GM19455 (cell line): ENCODE measurements around the gene VAMP7.
"Not testable (repeated sequence)": the region's sequence is repeated elsewhere in the genome, so short reads cannot be mapped to it uniquely, and the experiment has no call there.

Source experiments
- ATAC-seq: cut with Tn5 transposase; IDR thresholded peaks from one replicate; pipeline ENCODE4 v1.9.1; 2021; ENCODE audit not compliant: unreplicated experiment

Gene VAMP7, protein sequence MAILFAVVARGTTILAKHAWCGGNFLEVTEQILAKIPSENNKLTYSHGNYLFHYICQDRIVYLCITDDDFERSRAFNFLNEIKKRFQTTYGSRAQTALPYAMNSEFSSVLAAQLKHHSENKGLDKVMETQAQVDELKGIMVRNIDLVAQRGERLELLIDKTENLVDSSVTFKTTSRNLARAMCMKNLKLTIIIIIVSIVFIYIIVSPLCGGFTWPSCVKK

DNA sequence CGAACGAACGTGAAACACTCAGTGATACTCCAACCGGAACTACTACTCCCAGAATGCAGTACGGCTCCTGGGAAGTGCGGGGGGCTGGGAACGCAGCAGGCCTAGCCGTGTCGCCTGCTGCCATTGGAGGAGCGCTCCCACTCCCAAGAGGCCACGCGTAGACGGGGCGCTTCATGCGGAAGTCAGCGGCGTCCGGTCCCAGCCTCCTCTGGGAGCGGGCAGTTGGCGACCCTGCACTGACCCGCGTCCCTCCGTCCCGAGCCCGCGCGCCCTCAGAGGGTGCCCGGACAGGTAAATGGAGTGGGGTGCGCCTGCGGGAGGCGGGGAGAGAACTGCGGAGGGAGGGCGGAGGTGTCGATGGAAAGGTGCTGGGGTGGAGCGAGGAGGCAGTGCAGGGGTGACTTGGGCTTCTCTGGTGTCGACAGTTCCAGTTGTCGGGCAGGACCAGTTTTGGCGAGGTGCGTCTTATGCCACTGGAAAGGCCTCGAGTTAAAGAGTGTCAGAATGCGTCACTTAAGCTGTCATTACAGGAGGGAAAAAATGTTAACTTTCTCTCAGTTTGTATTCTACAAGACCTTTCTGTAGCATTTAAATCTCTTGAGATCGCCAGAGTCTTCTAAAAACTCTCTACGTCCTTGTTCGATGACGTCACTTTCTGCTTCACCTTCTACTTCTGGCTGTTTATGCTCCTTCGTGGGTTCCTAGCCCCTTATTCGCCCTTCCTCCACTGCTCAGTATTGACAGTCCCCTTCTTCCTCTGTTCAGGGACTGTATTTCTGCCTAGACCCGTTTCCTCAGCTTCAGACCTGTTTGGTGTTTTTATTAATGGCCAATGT is at the start of gene VAMP7:
TSS of gene VAMP7 (plus strand) at position 188 of the 836 bp plus-strand sequence. CDS start 8,122 bp downstream, outside the sequence.
- peak; percentile 97 for ATAC-seq

DNA sequence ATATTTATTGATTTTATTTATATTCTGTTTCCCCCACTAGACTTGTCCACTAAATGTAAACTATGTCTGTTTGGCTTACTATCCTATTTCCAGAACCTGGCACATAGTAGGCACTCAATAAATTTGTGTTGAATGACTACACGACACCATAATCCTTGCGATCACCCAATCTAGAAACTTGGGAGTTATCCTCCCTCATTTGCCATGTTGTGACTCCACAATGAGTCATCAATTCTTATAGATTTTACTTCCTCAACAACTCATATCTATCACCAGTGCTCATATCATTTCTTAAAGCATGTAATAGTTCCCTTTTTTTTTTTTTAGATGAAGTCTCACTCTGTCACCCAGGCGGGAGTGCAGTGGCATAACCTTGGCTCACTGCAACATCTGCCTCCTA is 39.9 kb upstream of the VAMP7 start:
- ATAC-seq: no peak

DNA sequence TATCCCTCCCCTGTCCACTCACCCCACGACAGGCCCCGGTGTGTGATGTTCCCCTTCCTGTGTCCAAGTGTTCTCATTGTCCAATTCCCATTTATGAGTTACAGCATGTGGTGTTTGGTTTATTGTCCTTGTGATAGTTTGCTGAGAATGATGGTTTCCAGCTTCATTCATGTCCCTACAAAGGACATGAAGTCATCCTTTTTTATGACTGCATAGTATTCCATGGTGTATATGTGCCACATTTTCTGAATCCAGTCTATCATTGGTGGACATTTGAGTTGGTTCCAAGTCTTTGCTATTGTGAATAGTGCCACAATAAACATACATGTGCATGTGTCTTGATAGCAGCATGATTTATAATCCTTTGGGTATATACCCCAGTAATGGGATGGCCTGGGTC is 29.4 kb upstream of the VAMP7 start:
- not testable (repeated sequence) for ATAC-seq

DNA sequence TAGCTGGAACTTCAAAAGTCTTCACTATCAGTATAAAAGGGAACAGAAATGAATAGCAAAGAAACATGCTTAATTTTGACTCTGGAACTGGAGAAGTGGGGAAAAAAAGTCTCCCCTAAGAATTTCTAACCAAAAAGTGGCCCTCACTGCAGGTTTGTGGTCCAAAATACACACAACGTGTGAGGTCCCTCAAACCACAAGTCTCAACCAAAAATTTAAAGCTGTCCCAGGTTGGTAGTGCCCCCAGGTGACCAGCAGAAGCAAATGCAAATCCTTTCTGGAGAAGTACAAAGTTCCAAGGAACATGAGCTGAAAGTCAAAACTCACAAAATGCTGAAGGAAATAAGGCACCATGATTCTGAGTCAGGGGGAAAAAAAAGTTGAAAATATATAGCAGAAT is 23.6 kb upstream of the VAMP7 start:
- ATAC-seq: no peak

DNA sequence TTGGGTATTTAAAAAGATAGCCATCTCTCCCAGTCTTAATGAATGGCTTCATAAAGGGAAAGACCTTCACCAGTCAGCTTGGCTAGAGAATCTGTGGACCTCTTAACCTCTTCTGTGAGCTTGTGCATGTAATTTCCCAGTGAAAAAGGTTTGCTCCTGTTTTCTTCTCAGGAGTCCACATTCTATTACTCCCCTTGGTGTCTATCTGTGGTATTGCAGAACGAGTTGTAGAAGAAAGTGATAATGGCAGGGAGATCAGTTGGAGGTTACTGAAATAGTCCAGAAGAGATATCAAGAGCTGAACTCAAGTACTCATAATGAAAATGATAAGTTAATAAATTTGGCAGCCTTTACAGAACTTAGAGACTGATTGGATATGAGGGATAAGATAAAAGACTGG is 16.5 kb upstream of the VAMP7 start:
- ATAC-seq: no peak

DNA sequence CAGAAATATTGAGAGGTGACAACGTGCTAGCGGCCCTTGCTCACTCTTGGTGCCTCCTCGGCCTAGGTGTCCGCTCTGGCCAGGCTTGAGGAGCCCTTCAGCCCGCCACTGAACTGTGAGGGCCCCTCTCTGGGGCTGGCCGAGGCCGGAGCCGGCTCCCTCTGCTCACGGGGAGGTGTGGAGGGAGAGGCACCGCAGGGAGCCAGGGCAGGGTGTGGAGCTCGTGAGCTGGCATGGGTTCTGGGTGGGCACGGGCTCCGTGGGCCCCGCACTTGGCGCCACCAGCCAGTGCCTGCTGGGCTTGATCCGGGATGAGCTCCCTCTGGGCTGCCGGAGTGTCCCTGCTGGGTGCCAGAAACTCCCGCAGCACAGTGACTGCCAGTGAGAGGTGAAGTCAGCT is 16.0 kb upstream of the VAMP7 start:
- ATAC-seq: no peak

DNA sequence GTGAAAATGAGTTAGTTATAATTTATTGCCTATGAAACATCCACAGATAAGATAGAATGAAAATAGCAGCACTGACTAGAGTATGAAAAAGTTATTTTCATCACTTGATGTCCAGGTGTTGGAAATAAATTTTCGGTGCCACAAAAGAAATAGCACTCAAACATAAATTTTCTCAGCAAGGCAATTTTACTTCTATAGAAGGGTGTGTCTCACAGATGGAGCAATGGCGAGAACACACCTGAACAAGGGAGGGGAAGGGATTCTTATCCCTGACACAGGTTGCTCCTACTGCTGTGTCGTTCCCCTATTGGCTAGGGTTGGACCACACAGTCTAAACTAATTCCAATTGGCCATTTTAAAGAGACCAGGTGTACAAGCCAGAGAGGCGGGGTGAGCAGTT is 13.3 kb upstream of the VAMP7 start:
- no peak for ATAC-seq

DNA sequence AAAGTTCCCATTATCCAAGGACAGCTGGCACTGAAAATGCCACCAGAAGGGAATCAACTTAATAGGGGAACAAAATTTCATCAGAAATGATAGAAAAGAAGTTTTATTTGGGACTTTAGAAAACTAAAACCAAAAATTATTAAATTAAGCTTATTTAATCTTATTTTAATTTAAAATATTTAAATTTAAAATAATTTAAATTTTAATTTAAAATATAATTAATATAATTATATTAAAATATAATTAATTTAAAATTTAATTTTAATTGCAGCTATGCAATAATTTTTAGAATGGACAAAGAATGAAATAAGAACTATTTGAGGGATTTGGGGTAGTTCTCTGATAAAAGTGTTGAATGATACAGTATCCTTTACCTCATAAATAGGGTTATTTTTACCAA is 10.2 kb upstream of the VAMP7 start:
- ATAC-seq: no peak

DNA sequence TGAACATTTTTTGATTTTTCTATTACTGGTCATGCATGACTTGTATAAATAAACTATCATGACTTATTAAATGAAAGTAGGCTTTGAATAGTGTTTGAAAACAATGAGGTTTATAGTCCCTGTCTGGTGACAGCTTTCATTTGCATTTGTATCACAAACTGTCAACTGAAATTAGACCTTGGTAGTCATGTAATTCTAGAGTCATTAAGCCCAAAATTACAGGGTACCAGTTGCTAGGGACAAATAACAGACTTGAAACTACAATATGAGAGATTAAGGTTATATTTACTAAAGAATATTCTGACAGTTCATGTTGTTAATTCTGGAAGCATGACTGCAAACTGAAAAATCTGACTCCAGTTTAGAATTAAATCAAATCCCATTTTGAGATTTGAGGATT is 9.2 kb upstream of the VAMP7 start:
- no peak for ATAC-seq

DNA sequence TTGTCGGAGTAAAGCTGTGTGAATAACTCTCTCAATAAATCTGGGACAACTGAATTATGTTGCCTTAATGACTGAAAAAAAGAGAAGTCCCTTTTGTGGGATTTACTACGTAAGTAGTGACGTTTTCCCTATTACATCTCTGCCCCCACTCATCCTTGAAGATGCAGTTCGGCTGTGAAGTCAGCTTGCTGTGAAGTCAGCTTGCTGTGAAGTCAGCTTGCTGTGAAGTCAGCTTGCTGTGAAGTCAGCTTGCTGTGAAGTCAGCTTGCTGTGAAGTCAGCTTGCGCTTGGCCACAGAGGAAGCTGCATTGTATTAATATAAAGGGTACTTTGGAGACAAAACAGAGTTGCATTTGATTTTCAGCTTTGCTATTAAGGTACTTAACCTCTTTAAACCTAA is 8.0 kb upstream of the VAMP7 start:
- no peak for ATAC-seq

DNA sequence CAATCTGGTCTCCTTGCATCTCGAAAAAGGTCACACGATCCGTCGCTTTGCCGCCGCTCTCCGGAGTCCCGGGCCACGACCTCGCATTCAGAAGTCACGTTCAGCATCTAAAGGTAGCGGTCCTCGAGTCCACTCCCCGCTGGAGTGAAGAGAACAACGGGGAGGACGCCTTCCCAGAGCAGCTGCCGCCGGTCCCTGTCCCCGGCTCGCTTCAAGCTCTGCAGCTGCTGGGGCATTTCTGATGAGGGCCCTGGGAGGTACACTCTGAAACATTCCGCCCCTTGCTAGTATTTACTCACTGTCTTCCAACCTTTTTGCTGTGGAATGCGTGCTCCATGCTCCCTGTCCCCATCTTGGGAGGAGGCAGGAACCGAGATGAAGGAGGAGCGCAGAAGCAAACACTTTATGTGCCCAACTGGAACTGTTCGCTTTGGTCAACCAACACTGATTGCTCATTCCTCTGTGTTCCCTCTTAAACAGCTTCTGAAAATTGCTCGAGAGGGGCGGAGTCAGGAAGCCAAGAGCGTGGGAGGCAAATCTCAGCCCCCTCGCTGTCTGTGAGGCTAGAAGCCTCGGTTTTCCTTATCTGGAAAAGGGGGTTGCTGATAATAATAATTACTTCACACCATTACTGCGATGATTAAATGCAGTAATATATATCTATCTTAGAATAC is 6.4 kb upstream of the VAMP7 start:
- ATAC-seq: no peak

DNA sequence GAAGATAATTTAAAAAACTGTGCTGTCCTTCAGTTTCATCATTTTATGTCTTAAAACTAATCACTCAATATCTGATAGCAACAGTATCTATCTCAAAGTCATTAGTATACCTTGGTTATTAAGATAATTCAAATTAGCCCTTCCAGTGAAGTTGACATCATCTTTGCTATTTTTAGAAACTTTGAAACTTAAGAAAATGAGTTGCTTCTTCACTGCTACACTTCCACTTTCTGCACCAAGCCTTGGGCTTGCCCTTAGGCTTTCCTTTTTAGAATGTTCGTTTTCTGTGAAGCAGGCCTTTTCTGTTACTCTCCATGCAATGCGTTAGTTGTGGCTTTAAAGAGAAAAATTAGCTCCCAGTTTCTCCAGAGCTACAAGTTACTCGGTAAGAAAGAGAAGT is 4.4 kb upstream of the VAMP7 start:
- no peak for ATAC-seq

DNA sequence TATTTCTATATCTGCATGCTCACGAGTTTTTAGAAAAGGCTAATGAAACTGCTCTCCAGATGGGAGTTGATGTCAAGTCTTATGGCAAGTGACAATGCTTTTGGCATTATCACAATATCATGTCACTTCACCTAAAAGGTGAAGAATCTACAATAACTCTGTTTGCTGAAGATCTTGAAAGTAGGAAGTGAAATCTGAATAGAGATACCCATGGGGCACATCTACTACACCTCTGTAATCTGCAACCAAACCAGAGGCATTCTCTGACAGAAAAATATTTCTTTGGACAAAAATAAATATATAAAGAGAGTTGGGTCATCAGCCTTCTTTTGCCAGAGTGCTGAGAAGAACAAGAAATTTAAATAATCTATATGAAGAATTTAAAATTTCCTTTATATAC is 3.9 kb upstream of the VAMP7 start:
- ATAC-seq: no peak

DNA sequence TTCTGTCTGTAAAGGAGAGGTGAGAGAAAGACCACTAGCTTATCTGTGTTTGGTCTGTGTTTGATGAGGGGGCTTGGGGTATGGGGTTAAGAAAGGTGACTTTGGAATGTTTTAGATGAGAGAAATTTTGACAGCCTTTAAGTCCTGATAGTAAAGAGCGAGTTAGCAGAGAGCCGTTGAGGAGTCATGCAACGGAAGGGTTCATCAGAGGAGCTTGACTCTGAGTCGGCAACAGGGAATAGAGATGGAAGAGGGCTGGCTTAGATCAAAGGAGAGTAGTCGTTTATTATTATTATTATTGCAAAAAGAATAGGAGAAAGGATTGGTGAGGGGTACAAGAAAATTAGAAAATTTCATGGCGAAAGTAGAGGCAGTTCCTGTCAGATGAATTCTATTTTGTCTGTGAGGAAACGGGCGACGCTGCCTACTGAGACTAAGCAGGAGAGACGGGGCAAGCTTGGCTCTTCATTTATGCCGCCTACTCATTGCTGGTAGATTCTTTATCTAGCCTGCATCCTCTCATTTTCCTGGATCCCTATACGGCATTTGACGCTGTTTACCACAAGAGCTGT is 473 bp upstream of the VAMP7 start:
- peak; percentile 29 for ATAC-seq

DNA sequence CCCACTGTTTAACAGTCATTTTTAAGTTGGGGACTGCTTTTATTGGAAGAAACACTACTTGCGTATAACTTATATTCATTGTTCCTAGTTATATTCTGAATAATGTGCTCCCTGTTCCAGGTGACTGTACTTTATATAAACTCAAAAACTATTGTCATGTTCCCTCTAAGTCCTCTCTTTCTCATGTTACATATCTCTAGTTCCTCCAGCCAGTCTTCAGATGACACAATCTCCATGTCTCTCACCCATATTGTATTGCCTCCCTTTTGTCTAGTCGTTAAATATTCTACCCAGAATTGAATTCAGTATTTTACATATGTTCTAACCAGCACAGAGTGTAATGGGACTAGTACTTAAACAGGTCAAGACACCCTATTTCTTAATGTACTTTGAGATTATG is 5.3 kb downstream of the VAMP7 start:
- no peak for ATAC-seq

DNA sequence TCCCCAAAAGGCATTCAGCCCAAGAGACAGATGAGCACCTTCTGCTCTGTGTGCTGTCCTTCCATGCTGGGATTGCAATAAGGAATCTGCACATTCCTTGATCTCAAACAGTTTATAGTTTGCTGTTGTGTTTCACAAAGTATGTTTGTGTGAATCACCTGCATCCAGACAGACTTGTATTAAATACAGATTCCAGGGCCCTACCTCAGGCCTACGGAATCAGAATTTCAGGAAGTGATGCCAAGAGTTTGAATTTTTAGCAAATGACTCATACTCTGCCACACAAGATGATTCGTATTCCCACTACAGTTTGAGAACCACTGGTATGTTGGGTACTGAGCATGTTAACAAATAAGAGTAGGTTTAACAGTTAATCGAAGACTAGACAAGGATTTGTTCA is 7.0 kb downstream of the VAMP7 start:
- ATAC-seq: no peak

DNA sequence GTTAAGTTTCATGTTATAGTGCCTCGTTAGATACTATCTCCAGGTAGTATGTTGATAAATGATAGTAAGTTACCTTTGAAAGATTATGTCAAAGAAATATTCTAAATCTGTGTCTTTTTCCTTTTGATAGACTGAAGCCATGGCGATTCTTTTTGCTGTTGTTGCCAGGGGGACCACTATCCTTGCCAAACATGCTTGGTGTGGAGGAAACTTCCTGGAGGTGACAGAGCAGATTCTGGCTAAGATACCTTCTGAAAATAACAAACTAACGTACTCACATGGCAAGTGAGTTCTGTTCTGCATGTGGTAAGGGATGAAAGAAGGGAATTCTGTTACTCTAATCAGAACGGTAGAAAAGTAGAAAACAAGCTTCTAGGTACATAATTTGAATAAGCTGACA is 8.2 kb downstream of the VAMP7 start:
- no peak for ATAC-seq

DNA sequence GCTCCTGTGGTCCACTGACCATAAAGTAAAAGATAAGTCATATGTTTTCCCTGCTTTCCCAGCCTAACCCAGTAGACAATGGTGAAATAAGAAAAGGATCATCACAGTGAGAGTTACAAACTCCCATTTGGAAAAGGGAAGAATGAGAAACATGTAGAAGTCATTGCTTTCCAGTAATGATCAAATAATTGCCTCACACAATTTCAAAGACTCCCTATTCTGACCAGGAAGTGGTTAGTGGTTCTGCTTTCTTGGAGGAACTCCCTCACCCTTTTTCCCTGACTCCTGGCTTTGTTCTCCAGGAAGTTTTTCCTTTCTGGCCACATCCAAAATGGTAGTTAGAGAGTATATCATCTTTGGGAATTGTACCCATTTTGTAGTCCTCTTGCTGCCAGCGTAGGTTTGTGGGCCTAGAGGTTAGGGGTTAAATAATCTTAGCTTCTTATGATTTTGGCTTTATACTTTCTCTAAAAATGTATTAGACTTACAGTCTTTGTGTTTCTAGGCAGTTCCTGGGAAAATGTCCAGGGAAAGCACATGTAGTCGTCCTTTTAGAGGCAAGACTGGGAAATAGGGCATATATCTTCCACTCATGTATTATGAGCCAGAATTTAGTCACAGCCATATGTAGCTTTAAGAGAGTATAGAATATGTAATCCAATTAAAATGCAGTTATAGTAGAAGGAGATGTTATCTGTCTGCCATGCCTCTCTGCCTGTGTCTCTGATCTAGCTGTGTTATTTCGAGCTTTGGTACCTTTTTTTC is 10.5 kb downstream of the VAMP7 start:
- no peak for ATAC-seq

DNA sequence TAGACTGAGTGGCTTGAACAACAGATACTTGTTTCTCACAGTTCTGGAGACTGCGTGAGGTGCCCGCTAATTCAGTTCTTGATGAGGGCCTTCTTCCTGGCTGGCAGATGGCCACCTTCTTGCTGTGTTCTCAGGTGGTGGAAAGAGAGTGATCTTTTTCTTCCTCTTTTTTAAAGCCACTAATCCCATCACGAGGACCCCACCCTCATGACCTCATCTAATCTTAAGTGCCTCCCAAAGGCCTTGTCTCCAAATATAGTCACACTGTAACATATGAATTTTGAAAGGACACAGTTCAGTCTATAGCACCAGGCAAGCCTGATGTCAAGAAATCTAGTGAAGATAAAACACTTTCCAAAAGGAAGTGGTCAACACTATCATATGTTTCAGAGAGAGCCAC is 12.4 kb downstream of the VAMP7 start:
- no peak for ATAC-seq

DNA sequence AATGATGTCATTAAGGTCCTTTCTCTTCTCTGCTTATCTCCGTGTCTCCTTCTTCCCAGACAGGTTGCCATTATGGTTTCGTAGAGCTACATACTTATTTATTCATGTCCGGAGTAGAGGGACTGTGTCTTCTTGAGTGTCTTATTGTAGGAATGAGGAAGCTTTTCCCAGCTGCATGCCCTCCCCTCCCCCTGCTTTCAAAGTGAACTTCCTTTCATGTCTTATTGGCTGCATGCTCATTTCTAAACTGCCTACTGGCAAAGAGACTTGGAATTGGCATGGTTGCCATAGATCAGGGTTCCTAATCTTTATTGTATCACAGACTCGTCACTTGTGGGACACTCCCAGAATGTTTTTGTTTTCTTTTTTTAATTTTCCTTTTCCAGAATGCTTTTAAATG is 15.4 kb downstream of the VAMP7 start:
- no peak for ATAC-seq

DNA sequence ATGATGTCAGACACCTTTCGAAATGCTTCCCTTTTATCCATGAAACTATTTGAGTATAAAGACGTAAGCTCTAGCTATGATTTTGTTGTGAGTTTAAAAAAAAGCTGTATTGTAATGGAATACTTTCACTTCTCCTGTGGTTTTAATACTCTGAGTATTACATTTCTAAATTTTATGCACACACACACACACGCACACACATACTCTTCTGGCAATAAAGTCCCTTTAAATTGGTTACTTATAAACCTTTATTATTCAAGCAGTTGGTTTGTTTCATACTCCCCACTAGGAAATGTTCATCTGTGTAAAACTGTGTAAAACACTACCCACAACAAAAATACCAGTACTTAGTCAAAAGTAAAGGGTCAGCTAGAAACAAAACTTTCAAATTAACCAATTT is 18.2 kb downstream of the VAMP7 start:
- no peak for ATAC-seq
